T-helper 1 cell treated with Interleukin-12 subunit alpha and Interleukin-12 subunit beta and Interleukin-4 antibody, amounts not matched to agents 30 ng/mL and 1 ng/mL, for 36 hours (primary cell): Measurements from ENCODE around the gene NEDD4. TPM values are rescaled to one million over a fixed set of nuclear protein-coding genes. Genes with fewer than 3 reads are reported as not detected.
"Not testable (repeated sequence)": the region's sequence is repeated elsewhere in the genome, so short reads cannot be mapped to it uniquely, and the experiment has no call there.

Source experiments
- intact Hi-C: fragments of 100-400 bp; cut with micrococcal nuclease; formaldehyde crosslinking; loops from one replicate; pipeline ENCODE4 v1.15.1; 2024
- total RNA-seq: library from RNA; stranded (reverse); gene quantifications from 2 replicates; pipeline ENCODE4 v1.2.3, GENCODE V29; 2022

Gene NEDD4
- total RNA-seq, 1 donor from 2014 or later, result 11.4 TPM

GRCh38 chr15:55834331-55834730, 159.1 kb downstream of the NEDD4 start:
- intact Hi-C loops, result no loop called here

GRCh38 chr15:55829826-55830225, 163.6 kb downstream of the NEDD4 start:
- intact Hi-C loops, result no loop called here

GRCh38 chr15:55827955-55828354, 165.5 kb downstream of the NEDD4 start:
- intact Hi-C loops, result no loop called here

- intact Hi-C loops, result no loop called here
Measured at GRCh38 chr15:55827204-55827603, 166.2 kb downstream of the NEDD4 start.

GRCh38 chr15:55824857-55825613, 168.4 kb downstream of the NEDD4 start:
- intact Hi-C loops, result no loop called here

- intact Hi-C loops, result no loop called here
Measured at GRCh38 chr15:55823699-55824340, 169.6 kb downstream of the NEDD4 start.

GRCh38 chr15:55823191-55823670, 170.2 kb downstream of the NEDD4 start:
- intact Hi-C loops, result no loop called here

- intact Hi-C loops, result not testable (repeated sequence)
Measured at GRCh38 chr15:55821740-55822139, 171.7 kb downstream of the NEDD4 start.

GRCh38 chr15:55820043-55820442, 173.4 kb downstream of the NEDD4 start:
- intact Hi-C loops, result no loop called here

GRCh38 chr15:55819397-55820034, 173.9 kb downstream of the NEDD4 start:
- intact Hi-C loops, result no loop called here

- intact Hi-C loops, result no loop called here
Measured at GRCh38 chr15:55816017-55816416, 177.4 kb downstream of the NEDD4 start.

- intact Hi-C loops, result no loop called here
Measured at GRCh38 chr15:55802600-55803376, 190.6 kb downstream of the NEDD4 start.

GRCh38 chr15:55800216-55800615, 193.2 kb downstream of the NEDD4 start:
- intact Hi-C loops, result no loop called here

GRCh38 chr15:55799291-55800212, 193.9 kb downstream of the NEDD4 start:
- intact Hi-C loops, result loop anchor here (2.0 kb wide), 1 partner anchor 151 kb away; no protein-coding TSS in a partner anchor

GRCh38 chr15:55796321-55796965, 197.0 kb downstream of the NEDD4 start:
- intact Hi-C loops, result no loop called here

GRCh38 chr15:55795031-55795430, 198.4 kb downstream of the NEDD4 start:
- intact Hi-C loops, result no loop called here

- intact Hi-C loops, result no loop called here
Measured at GRCh38 chr15:55791551-55792400, 201.6 kb downstream of the NEDD4 start.

- intact Hi-C loops, result loop anchor here (1.0 kb wide), 3 partner anchors 57 to 457 kb away; no protein-coding TSS in a partner anchor
Measured at GRCh38 chr15:55789066-55789660, 204.2 kb downstream of the NEDD4 start.
